ENCODE data around the gene GAD1. TPM values are rescaled to one million over a fixed set of nuclear protein-coding genes. Genes with fewer than 3 reads are reported as not detected.

Gene GAD1
- total and polyA plus RNA-seq, 2 donors (not counting 3 experiments of a cell fraction or from before 2014, with no cell fraction given), result 0.60 to 0.62 TPM

DNA sequence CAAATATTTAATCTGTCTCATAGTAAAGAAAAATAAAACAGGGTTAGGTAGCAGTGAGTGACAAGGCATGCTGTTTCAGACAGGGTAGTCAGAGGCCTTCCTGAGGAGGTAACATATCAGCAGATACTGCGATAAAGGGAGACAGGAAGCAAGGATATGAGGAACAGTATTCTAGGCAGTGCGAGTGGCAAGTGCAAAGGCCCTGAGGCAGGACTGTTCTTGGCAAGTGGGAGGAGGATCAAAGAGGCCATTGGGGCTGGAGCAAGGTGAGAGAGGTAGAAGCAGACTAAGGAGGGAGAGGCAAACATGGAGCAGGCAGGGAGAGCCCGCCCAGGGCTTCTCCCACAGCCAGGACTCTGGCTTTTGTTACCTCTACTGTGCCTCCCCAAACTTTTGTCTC is 33.6 kb downstream of the GAD1 start:
- CTCF ChIA-PET, result no interaction called here
- TF ChIP-seq EZH2 (IDR thresholded peaks at IDR 0.05; ENCODE audit: borderline replicate concordance, low read depth, low read length, severe bottlenecking) (no peak), MYC (IDR thresholded peaks at IDR 0.05; ENCODE audit: low read depth, low read length) (no peak), POLR2AphosphoS5 (IDR thresholded peaks at IDR 0.05; ENCODE audit: insufficient read depth, low read depth, low read length) (no peak), POLR2A (IDR thresholded peaks at IDR 0.05; ENCODE audit: low read depth, low read length) (no peak), FOS (IDR thresholded peaks at IDR 0.05; ENCODE audit: borderline replicate concordance, insufficient read depth, low read length) (no peak), JUN (IDR thresholded peaks at IDR 0.05; ENCODE audit: borderline replicate concordance, insufficient read depth, insufficient read length, low read depth) (no peak), GATA2 (IDR thresholded peaks at IDR 0.05; ENCODE audit: insufficient read depth, insufficient read length, low read depth, low read length) (no peak)
- TF ChIP-seq, protein P1, sequence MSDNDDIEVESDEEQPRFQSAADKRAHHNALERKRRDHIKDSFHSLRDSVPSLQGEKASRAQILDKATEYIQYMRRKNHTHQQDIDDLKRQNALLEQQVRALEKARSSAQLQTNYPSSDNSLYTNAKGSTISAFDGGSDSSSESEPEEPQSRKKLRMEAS (IDR thresholded peaks at IDR 0.05; ENCODE audit: insufficient read depth, insufficient read length), result no peak
- TF ChIP-seq, protein P2, sequence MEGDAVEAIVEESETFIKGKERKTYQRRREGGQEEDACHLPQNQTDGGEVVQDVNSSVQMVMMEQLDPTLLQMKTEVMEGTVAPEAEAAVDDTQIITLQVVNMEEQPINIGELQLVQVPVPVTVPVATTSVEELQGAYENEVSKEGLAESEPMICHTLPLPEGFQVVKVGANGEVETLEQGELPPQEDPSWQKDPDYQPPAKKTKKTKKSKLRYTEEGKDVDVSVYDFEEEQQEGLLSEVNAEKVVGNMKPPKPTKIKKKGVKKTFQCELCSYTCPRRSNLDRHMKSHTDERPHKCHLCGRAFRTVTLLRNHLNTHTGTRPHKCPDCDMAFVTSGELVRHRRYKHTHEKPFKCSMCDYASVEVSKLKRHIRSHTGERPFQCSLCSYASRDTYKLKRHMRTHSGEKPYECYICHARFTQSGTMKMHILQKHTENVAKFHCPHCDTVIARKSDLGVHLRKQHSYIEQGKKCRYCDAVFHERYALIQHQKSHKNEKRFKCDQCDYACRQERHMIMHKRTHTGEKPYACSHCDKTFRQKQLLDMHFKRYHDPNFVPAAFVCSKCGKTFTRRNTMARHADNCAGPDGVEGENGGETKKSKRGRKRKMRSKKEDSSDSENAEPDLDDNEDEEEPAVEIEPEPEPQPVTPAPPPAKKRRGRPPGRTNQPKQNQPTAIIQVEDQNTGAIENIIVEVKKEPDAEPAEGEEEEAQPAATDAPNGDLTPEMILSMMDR (IDR thresholded peaks at IDR 0.05; ENCODE audit: extremely low read depth in 1 of 2, insufficient read depth in 1 of 2, low read depth in 1 of 2, low read length in 2 of 2), result no peak
- Histone ChIP-seq H4K20me1 (replicated peaks; ENCODE audit: control insufficient read depth, extremely low read depth, insufficient read depth, low read length) (no peaks in the 10 kb centered on the region), H3K4me3 (replicated peaks in 1 of 3; ENCODE audit: insufficient read depth in 1 of 3, low read depth in 1 of 3, low read length in 3 of 3) (no peak overlapping the region), H3K9me1 (replicated peaks; ENCODE audit: control insufficient read depth, extremely low read depth, insufficient read depth, low read length) (no peaks in the 10 kb centered on the region), H3K27ac (ENCODE audit: insufficient read depth, low read depth, low read length) (no peak overlapping the region), H3K36me3 (ENCODE audit: control insufficient read depth in 2 of 2, extremely low read depth in 1 of 2, insufficient read depth in 2 of 2, low read length in 2 of 2) (no peaks in the 10 kb centered on the region), H3K27me3 (ENCODE audit: control insufficient read depth in 2 of 2, insufficient read depth in 2 of 2, low read length in 2 of 2) (peaks cover 2 to 9% of the 10 kb centered on the region in 2 experiments), H3K9me3 (replicated peaks; ENCODE audit: control insufficient read depth, insufficient read depth, low read length) (no peaks in the 10 kb centered on the region), H3K4me2 (ENCODE audit: insufficient read depth, low read length) (no peak overlapping the region), H3K9ac (replicated peaks; ENCODE audit: extremely low read depth, insufficient read depth, low read length) (no peak overlapping the region), H3K4me1 (ENCODE audit: control insufficient read depth, extremely low read depth, insufficient read depth, low read length) (no peaks in the 10 kb centered on the region), H2AFZ (ENCODE audit: low read depth, low read length) (no peak overlapping the region), H3K79me2 (ENCODE audit: control insufficient read depth, insufficient read depth, low read length) (no peaks in the 10 kb centered on the region)
- no peak for DNase-seq (ENCODE audit: low read depth, low spot score)
- intact Hi-C loops (cut with micrococcal nuclease) (no loop called here), dilution Hi-C loops (cut with MboI; ENCODE audit: extremely low pct_ligation_motif_present, low sequenced_read_pairs) (no loop called here)
- no TSS peak for BruUV-seq (replicated peaks)
- POLR2A ChIA-PET, result no interaction called here
- FAIRE-seq, result no peak
